Activated naive CD8-positive, alpha-beta T cell treated with anti-CD3 and anti-CD28 coated beads, Interleukin-2, amount 50 U/mL, for 24 hours (primary cell): ENCODE measurements around the gene SMIM24.
"Not testable (repeated sequence)": the region's sequence is repeated elsewhere in the genome, so short reads cannot be mapped to it uniquely, and the experiment has no call there.

Source experiments
- ATAC-seq: fragments of 150-1000 bp; cut with Tn5 transposase; one replicate; pipeline ENCODE4 v1.10.0; 2021
- DNase-seq: peaks from one replicate; pipeline ENCODE4 v3.0.0; 2021
- H3K27ac Mint-ChIP-seq: one replicate; pipeline ENCODE4 v1.8.0; 2021; ENCODE audit warnings: mild to moderate bottlenecking, mixed read lengths
- H3K27me3 Mint-ChIP-seq: one replicate; pipeline ENCODE4 v1.8.0; 2021; ENCODE audit warnings: mixed read lengths
- H3K36me3 Mint-ChIP-seq: one replicate; pipeline ENCODE4 v1.8.0; 2021; ENCODE audit warnings: low read depth, mixed read lengths
- H3K4me1 Mint-ChIP-seq: one replicate; pipeline ENCODE4 v1.8.0; 2021; ENCODE audit warnings: mixed read lengths
- H3K4me3 Mint-ChIP-seq: one replicate; pipeline ENCODE4 v1.8.0; 2021; ENCODE audit warnings: mild to moderate bottlenecking, moderate library complexity, mixed read lengths
- H3K9me3 Mint-ChIP-seq: one replicate; pipeline ENCODE4 v1.8.0; 2021; ENCODE audit warnings: mixed read lengths

The SMIM24 gene

GRCh38 chr19:3433805-3434540, 46.4 kb downstream of the SMIM24 start:
- H3K36me3 Mint-ChIP-seq: peaks cover 18% of the 10 kb centered on the region
- no peaks in the 10 kb centered on the region for H3K9me3 Mint-ChIP-seq
- DNase-seq: no peak
- no peak for ATAC-seq
- no peaks in the 10 kb centered on the region for H3K27me3 Mint-ChIP-seq
- H3K4me3 Mint-ChIP-seq: peak overlapping the region; percentile 96
- peak overlapping the region; percentile 100 for H3K27ac Mint-ChIP-seq
- H3K4me1 Mint-ChIP-seq: peaks cover 16% of the 10 kb centered on the region

- peaks cover 18% of the 10 kb centered on the region for H3K36me3 Mint-ChIP-seq
- no peak for ATAC-seq
- H3K27me3 Mint-ChIP-seq: no peaks in the 10 kb centered on the region
- H3K9me3 Mint-ChIP-seq: no peaks in the 10 kb centered on the region
- DNase-seq: no peak
- no peak overlapping the region for H3K27ac Mint-ChIP-seq
- no peak overlapping the region for H3K4me3 Mint-ChIP-seq
- H3K4me1 Mint-ChIP-seq: peaks cover 16% of the 10 kb centered on the region
These were observed 47.0 kb downstream of the SMIM24 start for GRCh38 chr19:3433313-3433712.

DNA sequence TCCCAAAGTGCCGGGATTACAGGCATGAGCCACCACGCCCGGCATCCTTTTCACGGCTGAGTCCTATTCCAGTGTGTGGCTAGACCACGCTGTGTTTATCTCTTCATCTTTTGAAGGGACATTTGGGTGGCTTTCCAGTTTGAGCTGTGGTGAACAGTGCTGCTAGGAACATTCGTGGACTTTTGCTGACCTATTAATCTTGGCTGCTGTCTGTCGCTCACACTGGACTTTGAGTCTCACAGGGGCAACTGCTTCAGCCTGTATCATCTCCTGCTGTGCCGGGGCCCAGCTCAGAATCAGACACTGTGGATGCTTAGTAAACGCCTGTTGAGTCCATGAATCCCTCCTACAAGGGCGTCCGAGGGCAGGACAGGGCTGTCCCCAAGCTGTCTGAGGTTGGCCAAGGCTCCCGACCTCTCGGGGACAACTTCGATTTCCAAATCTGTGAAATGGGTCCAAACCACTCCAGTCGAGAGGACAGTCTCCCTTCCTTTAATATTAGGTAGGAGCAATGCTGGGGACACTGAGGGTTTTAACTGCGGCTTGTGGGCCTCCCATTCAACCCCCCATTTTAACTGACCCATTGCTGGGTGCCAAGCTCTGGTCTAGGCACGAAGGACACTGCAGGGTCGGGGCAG, 48.4 kb downstream of the SMIM24 start:
- DNase-seq (no peak), ATAC-seq (no peak)
- H3K27ac Mint-ChIP-seq: no peak overlapping the region
- H3K4me1 Mint-ChIP-seq: peaks cover 18% of the 10 kb centered on the region
- H3K27me3 Mint-ChIP-seq: no peaks in the 10 kb centered on the region
- H3K9me3 Mint-ChIP-seq: no peaks in the 10 kb centered on the region
- H3K4me3 Mint-ChIP-seq: no peak overlapping the region
- peaks cover 17% of the 10 kb centered on the region for H3K36me3 Mint-ChIP-seq

GRCh38 chr19:3430366-3430680, 50.0 kb downstream of the SMIM24 start:
- not testable (repeated sequence) for H3K4me3 Mint-ChIP-seq, H3K27me3 Mint-ChIP-seq, DNase-seq, H3K9me3 Mint-ChIP-seq, H3K27ac Mint-ChIP-seq, ATAC-seq
- Mint-ChIP-seq H3K4me1 (peaks cover 13% of the 10 kb centered on the region), H3K36me3 (peaks cover 18% of the 10 kb centered on the region)

GRCh38 chr19:3426433-3426832, 53.9 kb downstream of the SMIM24 start:
- H3K27me3 Mint-ChIP-seq: no peaks in the 10 kb centered on the region
- no peaks in the 10 kb centered on the region for H3K9me3 Mint-ChIP-seq
- H3K27ac Mint-ChIP-seq: no peak overlapping the region

More at GRCh38 chr19:3426433-3426832, 53.9 kb downstream of the SMIM24 start:
- no peak for DNase-seq
- peaks cover 2% of the 10 kb centered on the region for H3K4me1 Mint-ChIP-seq
- peaks cover 4% of the 10 kb centered on the region for H3K36me3 Mint-ChIP-seq
- H3K4me3 Mint-ChIP-seq: no peak overlapping the region
- ATAC-seq: no peak
